ENCODE measurements around the gene CREBBP.

CREBBP gene

GRCh38 chr16:3822366-3823045, 58.0 kb downstream of the CREBBP start:
- no peak for TF ChIP-seq TAF1 (IDR thresholded peaks at IDR 0.05; ENCODE audit: low read depth)
- TF ChIP-seq TCF12 (IDR thresholded peaks at IDR 0.05; ENCODE audit: low read depth): no peak
- no peak for TF ChIP-seq ZBTB7A (IDR thresholded peaks at IDR 0.05; ENCODE audit: low read depth)
- TF ChIP-seq TEAD4 (IDR thresholded peaks at IDR 0.05): no peak
- no peak for TF ChIP-seq CREB1 (IDR thresholded peaks at IDR 0.05; ENCODE audit: low read depth)
- no peak for TF ChIP-seq YY1 (IDR thresholded peaks at IDR 0.05; ENCODE audit: low read depth)
- TF ChIP-seq EGR1 (IDR thresholded peaks at IDR 0.05): no peak
- TF ChIP-seq CEBPB (IDR thresholded peaks at IDR 0.05): no peak
- TF ChIP-seq, protein P1, sequence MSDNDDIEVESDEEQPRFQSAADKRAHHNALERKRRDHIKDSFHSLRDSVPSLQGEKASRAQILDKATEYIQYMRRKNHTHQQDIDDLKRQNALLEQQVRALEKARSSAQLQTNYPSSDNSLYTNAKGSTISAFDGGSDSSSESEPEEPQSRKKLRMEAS (IDR thresholded peaks at IDR 0.05): no peak
- TF ChIP-seq NFIC (IDR thresholded peaks at IDR 0.05): no peak
- no peak for TF ChIP-seq RAD21 (IDR thresholded peaks at IDR 0.05; ENCODE audit: low read depth)
- TF ChIP-seq REST (IDR thresholded peaks at IDR 0.05; ENCODE audit: low read depth): no peak
- no peak for TF ChIP-seq USF1 (IDR thresholded peaks at IDR 0.05)
- no peak for TF ChIP-seq FOXM1 (IDR thresholded peaks at IDR 0.05; ENCODE audit: borderline replicate concordance, low read depth)

GRCh38 chr16:3821184-3821583, 59.3 kb downstream of the CREBBP start:
- TF ChIP-seq EGR1 (IDR thresholded peaks at IDR 0.05) (no peak), REST (IDR thresholded peaks at IDR 0.05; ENCODE audit: low read depth) (no peak), FOXM1 (IDR thresholded peaks at IDR 0.05; ENCODE audit: borderline replicate concordance, low read depth) (no peak), TAF1 (IDR thresholded peaks at IDR 0.05; ENCODE audit: low read depth) (no peak), CREB1 (IDR thresholded peaks at IDR 0.05; ENCODE audit: low read depth) (no peak), ZBTB7A (IDR thresholded peaks at IDR 0.05; ENCODE audit: low read depth) (no peak), EP300 (IDR thresholded peaks at IDR 0.05; ENCODE audit: borderline replicate concordance) (no peak), YY1 (IDR thresholded peaks at IDR 0.05; ENCODE audit: low read depth) (no peak)
- TF ChIP-seq, protein P1 (IDR thresholded peaks at IDR 0.05): no peak

- TF ChIP-seq NFIC (IDR thresholded peaks at IDR 0.05) (peak; percentile 96), REST (IDR thresholded peaks at IDR 0.05; ENCODE audit: low read depth) (no peak)
These were observed 60.5 kb downstream of the CREBBP start for GRCh38 chr16:3819746-3820724.

DNA sequence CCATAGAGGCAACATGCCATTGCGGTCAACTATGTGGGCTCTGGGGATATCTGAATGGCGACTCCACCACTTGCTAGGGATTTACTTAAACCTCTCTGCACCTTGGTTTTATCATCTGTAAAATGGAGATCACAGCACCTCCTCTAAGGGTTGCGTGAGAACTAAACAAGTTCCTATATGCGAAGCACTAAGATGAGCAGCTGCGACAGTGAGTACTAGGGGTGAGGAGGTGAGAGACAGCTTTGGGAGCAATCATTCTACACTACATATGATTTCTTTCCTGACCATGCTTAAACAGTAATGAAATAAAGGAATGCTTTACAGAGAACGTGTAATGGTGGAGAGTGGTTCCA, 61.4 kb downstream of the CREBBP start:
- TF ChIP-seq YY1 (IDR thresholded peaks at IDR 0.05; ENCODE audit: low read depth) (no peak), TAF1 (IDR thresholded peaks at IDR 0.05; ENCODE audit: low read depth) (no peak), FOXM1 (IDR thresholded peaks at IDR 0.05; ENCODE audit: borderline replicate concordance, low read depth) (no peak), RAD21 (IDR thresholded peaks at IDR 0.05; ENCODE audit: low read depth) (no peak), REST (IDR thresholded peaks at IDR 0.05; ENCODE audit: low read depth) (no peak), TEAD4 (IDR thresholded peaks at IDR 0.05) (no peak), ZBTB7A (IDR thresholded peaks at IDR 0.05; ENCODE audit: low read depth) (no peak), EP300 (IDR thresholded peaks at IDR 0.05; ENCODE audit: borderline replicate concordance) (no peak)

All from Ishikawa (cell line).